ENCODE data around the gene FOXRED1. TPM values are rescaled to one million over a fixed set of nuclear protein-coding genes. Genes with fewer than 3 reads are reported as not detected.

Gene FOXRED1
- total and polyA plus RNA-seq, 10 of the 15 experiments (the other 5 are each of a cell fraction or from before 2014, with no cell fraction given), result 9.9 to 67.7 (median 38.0) TPM

GRCh38 chr11:126303623-126304456, 34.9 kb downstream of the FOXRED1 start, which contains the start of gene DCPS (continued):
- TF ChIP-seq YY1 (IDR thresholded peaks at IDR 0.05; ENCODE audit: low read depth, low read length), result peak; percentile 96
- TF ChIP-seq TARDBP (IDR thresholded peaks at IDR 0.05; ENCODE audit: borderline replicate concordance), result no peak
- TF ChIP-seq ZBTB40 (IDR thresholded peaks at IDR 0.05; ENCODE audit: borderline replicate concordance), result no peak; the same call in 1 of the 2 replicates
- TF ChIP-seq ZNF207 (IDR thresholded peaks at IDR 0.05; ENCODE audit: borderline replicate concordance), result peak; percentile 88
- no peak for TF ChIP-seq HSF1 (IDR thresholded peaks at IDR 0.05; ENCODE audit: low read depth, low read length)
- peak; percentile 44; the same call in 1 of the 2 replicates for TF ChIP-seq CHD2 (IDR thresholded peaks at IDR 0.05; ENCODE audit: borderline replicate concordance, low read depth, low read length)
- 0 out of 2 replicates have a peak, but pooled peaks have one; percentile 12 for TF ChIP-seq BCL11A (IDR thresholded peaks at IDR 0.05; ENCODE audit: low read depth, low read length)
- TF ChIP-seq SP1 (IDR thresholded peaks at IDR 0.05; ENCODE audit: low read depth, low read length), result peak; percentile 16
- TF ChIP-seq ATF7 (IDR thresholded peaks at IDR 0.05; ENCODE audit: low read depth), result peak; percentile 33; the same call in 1 of the 2 replicates
- TF ChIP-seq RBBP5 (conservative IDR thresholded peaks at IDR 0.05), result 0 out of 2 replicates have a peak, but pooled peaks have one; percentile 22
- peak; percentile 61 for TF ChIP-seq RELA (IDR thresholded peaks at IDR 0.05; ENCODE audit: borderline replicate concordance, partially characterized antibody)
- peak; percentile 79 for TF ChIP-seq RELB (IDR thresholded peaks at IDR 0.05; ENCODE audit: low read depth)
- TF ChIP-seq RB1 (IDR thresholded peaks at IDR 0.05; ENCODE audit: borderline replicate concordance), result peak; percentile 77; the same call in 1 of the 2 replicates
- peak; percentile 46 to 73; a peak in 3 of 4 replicates for TF ChIP-seq BHLHE40 (IDR thresholded peaks at IDR 0.05; ENCODE audit: borderline replicate concordance in 1 of 2, low read depth in 2 of 2, low read length in 1 of 2)
- TF ChIP-seq SMAD1 (IDR thresholded peaks at IDR 0.05; ENCODE audit: low read depth, partially characterized antibody), result no peak
- TF ChIP-seq, protein P1, sequence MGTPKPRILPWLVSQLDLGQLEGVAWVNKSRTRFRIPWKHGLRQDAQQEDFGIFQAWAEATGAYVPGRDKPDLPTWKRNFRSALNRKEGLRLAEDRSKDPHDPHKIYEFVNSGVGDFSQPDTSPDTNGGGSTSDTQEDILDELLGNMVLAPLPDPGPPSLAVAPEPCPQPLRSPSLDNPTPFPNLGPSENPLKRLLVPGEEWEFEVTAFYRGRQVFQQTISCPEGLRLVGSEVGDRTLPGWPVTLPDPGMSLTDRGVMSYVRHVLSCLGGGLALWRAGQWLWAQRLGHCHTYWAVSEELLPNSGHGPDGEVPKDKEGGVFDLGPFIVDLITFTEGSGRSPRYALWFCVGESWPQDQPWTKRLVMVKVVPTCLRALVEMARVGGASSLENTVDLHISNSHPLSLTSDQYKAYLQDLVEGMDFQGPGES (IDR thresholded peaks at IDR 0.05), result peak; percentile 46; the same call in 1 of the 2 replicates
- TF ChIP-seq SMAD5 (IDR thresholded peaks at IDR 0.05; ENCODE audit: low read depth), result peak; percentile 82
- 0 out of 2 replicates have a peak, but pooled peaks have one; percentile 6 for TF ChIP-seq IRF4 (IDR thresholded peaks at IDR 0.05; ENCODE audit: low read depth, low read length)
- TF ChIP-seq NFYB (IDR thresholded peaks at IDR 0.05; ENCODE audit: insufficient read depth, low read depth, low read length), result peak; percentile 52; the same call in 1 of the 2 replicates
- peak; percentile 88; the same call in 1 of the 2 replicates for TF ChIP-seq TAF1 (IDR thresholded peaks at IDR 0.05; ENCODE audit: borderline replicate concordance, low read depth, low read length)
- TF ChIP-seq RFX5 (IDR thresholded peaks at IDR 0.05; ENCODE audit: low read depth, low read length), result 0 out of 2 replicates have a peak, but pooled peaks have one; percentile 24

Data from GM12878 (cell line).